Natural killer cell (primary cell): ENCODE results near the gene ADAP1. TPM values are rescaled to one million over a fixed set of nuclear protein-coding genes. Genes with fewer than 3 reads are reported as not detected.

Source experiments
- ATAC-seq, 3 donors: fragments of 150-1000 bp in 2 of 3; fragments of 200-7000 bp in 1 of 3; cut with Tn5 transposase; 1 replicate in 1 of 3; 2 replicates in 2 of 3; pipeline ENCODE4 v1.10.0; 2021; ENCODE audit warnings: mild to moderate bottlenecking in 2 of 3, moderate library complexity in 2 of 3
- DNase-seq, 2 donors: peaks; one replicate each; pipeline versions ENCODE4 v3.0.0 to v3.0.0-alpha.2; 2013 to 2021; ENCODE audit warnings: mixed read lengths in 1 of 2
- H3K27ac ChIP-seq: one replicate; pipeline ENCODE4 v1.5.1; 2013; ENCODE audit warnings: mild to moderate bottlenecking, low read length
- H3K27me3 ChIP-seq: one replicate; pipeline ENCODE4 v1.6.1; 2013; ENCODE audit warnings: low read length; ENCODE audit not compliant: control insufficient read depth, insufficient read depth
- H3K36me3 ChIP-seq: one replicate; pipeline ENCODE4 v1.6.1; 2013; ENCODE audit warnings: low read length; ENCODE audit not compliant: control insufficient read depth, insufficient read depth
- H3K4me1 ChIP-seq: one replicate; pipeline ENCODE4 v1.6.1; 2013; ENCODE audit warnings: low read length; ENCODE audit not compliant: control insufficient read depth, insufficient read depth
- H3K4me3 ChIP-seq: one replicate; pipeline ENCODE4 v1.5.1; 2013; ENCODE audit warnings: low read length
- H3K9me3 ChIP-seq: one replicate; pipeline ENCODE4 v1.6.1; 2013; ENCODE audit warnings: low read length; ENCODE audit not compliant: control insufficient read depth, insufficient read depth
- H3K27ac Mint-ChIP-seq, 2 donors: one replicate each; pipeline ENCODE4 v1.8.0; 2022; ENCODE audit warnings: mild to moderate bottlenecking in 2 of 2, mixed read lengths in 2 of 2, moderate library complexity in 1 of 2
- H3K27me3 Mint-ChIP-seq, 2 donors: one replicate each; pipeline ENCODE4 v1.8.0; 2022; ENCODE audit warnings: low read depth in 2 of 2, mixed read lengths in 2 of 2
- H3K36me3 Mint-ChIP-seq: one replicate; pipeline ENCODE4 v1.8.0; 2022; ENCODE audit warnings: mixed read lengths
- H3K4me1 Mint-ChIP-seq, 2 donors: one replicate each; pipeline ENCODE4 v1.8.0; 2022; ENCODE audit warnings: mixed read lengths in 2 of 2
- H3K4me3 Mint-ChIP-seq: one replicate; pipeline ENCODE4 v1.8.0; 2022; ENCODE audit warnings: mild to moderate bottlenecking, moderate library complexity, mixed read lengths
- H3K9me3 Mint-ChIP-seq, 2 donors: one replicate each; pipeline ENCODE4 v1.8.0; 2022; ENCODE audit warnings: mixed read lengths in 2 of 2
- CTCF ChIP-seq: fragments of 200-600 bp; IDR thresholded peaks from one replicate; pipeline ENCODE4 v1.8.0; 2022; ENCODE audit warnings: antibody characterized with exemption
- WGBS: methylation state at CpG from one replicate; pipeline ENCODE4 v1.1.7; 2013; ENCODE audit warnings: missing lambda C conversion rate; ENCODE audit not compliant: insufficient coverage; 5-methylcytosine and 5-hydroxymethylcytosine counted together
- intact Hi-C: fragments of 100-400 bp; cut with micrococcal nuclease; formaldehyde crosslinking; loops from one replicate; pipeline ENCODE4 v1.14.2; 2022
- total RNA-seq, 4 donors: library from RNA; stranded (reverse); fragments of 120-200 nt in 1 of 4; gene quantifications; one replicate each; pipeline versions ENCODE4 v1.2.3 to v1.2.4, GENCODE V29; 2013 to 2022

The ADAP1 gene
- total RNA-seq, 3 donors from 2014 or later (not counting 1 experiment from before 2014, with no cell fraction given) = 87.2 to 117 (median 89.2) TPM

GRCh38 chr7:865921-866320 is 88.6 kb downstream of the ADAP1 start:
- DNase-seq = no peak
- no peaks in the 10 kb centered on the region for H3K27me3 Mint-ChIP-seq
- intact Hi-C loops = no loop called here
- 98% methylated on average over 25 of the region's 25 CpGs for WGBS
- H3K9me3 Mint-ChIP-seq = no peaks in the 10 kb centered on the region
- peaks cover 34% of the 10 kb centered on the region for H3K36me3 ChIP-seq
- peaks cover 8% of the 10 kb centered on the region for H3K36me3 Mint-ChIP-seq
- H3K4me1 ChIP-seq = no peaks in the 10 kb centered on the region
- ATAC-seq = no peak
- H3K27ac ChIP-seq = no peak overlapping the region
- H3K4me3 ChIP-seq = no peak overlapping the region
- no peak for TF ChIP-seq CTCF
- no peak overlapping the region for H3K4me3 Mint-ChIP-seq
- no peaks in the 10 kb centered on the region for H3K27me3 ChIP-seq
- H3K4me1 Mint-ChIP-seq = no peaks in the 10 kb centered on the region
- no peaks in the 10 kb centered on the region for H3K9me3 ChIP-seq
- no peak overlapping the region for H3K27ac Mint-ChIP-seq

DNA sequence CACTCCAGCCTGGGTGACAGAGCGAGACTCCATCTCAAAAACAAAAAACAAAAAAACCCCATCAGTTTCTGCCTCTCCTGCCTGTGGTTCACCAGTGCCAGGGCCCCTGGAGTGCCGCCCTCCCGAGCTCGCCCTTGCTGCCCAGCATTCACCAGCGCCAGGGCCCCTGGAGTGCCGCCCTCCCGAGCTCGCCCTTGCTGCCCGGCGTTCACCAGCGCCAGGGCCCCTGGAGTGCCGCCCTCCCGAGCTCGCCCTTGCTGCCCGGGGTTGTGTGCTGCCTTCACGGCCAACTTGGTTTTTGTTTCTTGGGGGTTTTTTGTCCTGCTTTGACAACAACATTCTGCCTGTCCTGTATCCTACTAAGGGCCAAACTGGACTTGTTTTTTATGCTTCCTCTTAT is 91.4 kb downstream of the ADAP1 start:
- Histone ChIP-seq H3K36me3 (peaks cover 36% of the 10 kb centered on the region), H3K4me3 (no peak overlapping the region), H3K4me1 (no peaks in the 10 kb centered on the region), H3K27me3 (no peaks in the 10 kb centered on the region), H3K9me3 (no peaks in the 10 kb centered on the region), H3K27ac (no peak overlapping the region)
- no peak for ATAC-seq
- no peaks in the 10 kb centered on the region for H3K27me3 Mint-ChIP-seq
- peaks cover 0 to 4% of the 10 kb centered on the region in 2 donors for H3K4me1 Mint-ChIP-seq
- no peaks in the 10 kb centered on the region for H3K9me3 Mint-ChIP-seq
- H3K36me3 Mint-ChIP-seq = peaks cover 8% of the 10 kb centered on the region
- no peak for TF ChIP-seq CTCF
- H3K27ac Mint-ChIP-seq = no peak overlapping the region
- intact Hi-C loops = no loop called here
- H3K4me3 Mint-ChIP-seq = no peak overlapping the region
- WGBS = 88% methylated on average over 16 of the region's 16 CpGs
- DNase-seq = no peak

- Mint-ChIP-seq H3K27ac (no peak overlapping the region), H3K27me3 (no peaks in the 10 kb centered on the region), H3K4me3 (no peak overlapping the region), H3K4me1 (peaks cover 0 to 4% of the 10 kb centered on the region in 2 donors), H3K9me3 (no peaks in the 10 kb centered on the region), H3K36me3 (peaks cover 8% of the 10 kb centered on the region)
- no peaks in the 10 kb centered on the region for H3K9me3 ChIP-seq
- H3K4me3 ChIP-seq = no peak overlapping the region
- no peaks in the 10 kb centered on the region for H3K27me3 ChIP-seq
- H3K36me3 ChIP-seq = peaks cover 30% of the 10 kb centered on the region
- H3K27ac ChIP-seq = no peak overlapping the region
- 97% methylated on average over 6 of the region's 6 CpGs for WGBS
- no peak for DNase-seq
- TF ChIP-seq CTCF = no peak
- H3K4me1 ChIP-seq = no peaks in the 10 kb centered on the region
- intact Hi-C loops = no loop called here
- ATAC-seq = no peak
These were observed 92.3 kb downstream of the ADAP1 start for GRCh38 chr7:862157-862556.

DNA sequence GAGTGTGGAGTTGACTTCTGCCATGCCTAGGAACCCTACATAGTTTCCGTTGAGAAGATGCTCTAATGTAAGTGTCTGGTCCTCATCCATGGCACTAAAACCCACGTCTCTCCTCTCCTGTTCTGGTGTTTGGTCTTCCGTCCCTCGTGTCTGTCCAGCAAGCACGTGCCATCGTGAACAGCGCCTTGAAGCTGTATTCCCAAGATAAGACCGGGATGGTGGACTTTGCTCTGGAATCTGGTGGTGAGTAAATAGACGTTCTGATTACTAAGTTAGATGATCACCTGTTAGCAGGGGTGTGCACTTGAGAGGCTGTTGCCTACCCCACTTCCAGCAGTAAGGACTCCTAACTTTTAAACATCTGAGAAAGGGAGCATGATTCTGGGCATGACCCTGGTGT is 93.3 kb downstream of the ADAP1 start:
- Mint-ChIP-seq H3K27me3 (no peaks in the 10 kb centered on the region), H3K9me3 (no peaks in the 10 kb centered on the region), H3K4me1 (peaks cover 0 to 4% of the 10 kb centered on the region in 2 donors), H3K36me3 (peaks cover 8% of the 10 kb centered on the region), H3K27ac (no peak overlapping the region), H3K4me3 (no peak overlapping the region)
- WGBS = 96% methylated on average over 9 of the region's 9 CpGs
- no peak for TF ChIP-seq CTCF
- Histone ChIP-seq H3K27me3 (no peaks in the 10 kb centered on the region), H3K27ac (no peak overlapping the region), H3K36me3 (peaks cover 31% of the 10 kb centered on the region), H3K9me3 (no peaks in the 10 kb centered on the region), H3K4me1 (no peaks in the 10 kb centered on the region), H3K4me3 (no peak overlapping the region)
- ATAC-seq (no peak), DNase-seq (no peak)
- intact Hi-C loops = no loop called here
